ENCODE data around the gene OR4E2. TPM values are rescaled to one million over a fixed set of nuclear protein-coding genes. Genes with fewer than 3 reads are reported as not detected.

OR4E2 gene
- total RNA-seq, 1 experiment from 2014 or later, result not detected

Small RNA genes within 50 kb of the gene (small RNA-seq; reads per million reads assigned to genes)
- not detected for gene AC243972.3

Other genes with a start within 250 kb of the OR4E2 start
- 152 and 158 TPM in 2 replicates for gene CHD8, start 197.7 kb upstream of the OR4E2 start, total RNA-seq (2014; rRNA removed; shearing (Covaris generic); ENCODE audit: low replicate concordance)
- gene RAB2B, start 176.9 kb upstream of the OR4E2 start, total RNA-seq (2014; rRNA removed; shearing (Covaris generic); ENCODE audit: low replicate concordance), result 37.6 and 40.3 TPM in 2 replicates
- gene TOX4, start 176.6 kb upstream of the OR4E2 start, total RNA-seq (2014; rRNA removed; shearing (Covaris generic); ENCODE audit: low replicate concordance), result 32.3 and 56.7 TPM in 2 replicates
- gene METTL3, start 142.5 kb upstream of the OR4E2 start, total RNA-seq (2014; rRNA removed; shearing (Covaris generic); ENCODE audit: low replicate concordance), result 83.1 and 105 TPM in 2 replicates
- gene SALL2, start 127.5 kb upstream of the OR4E2 start, total RNA-seq (2014; rRNA removed; shearing (Covaris generic); ENCODE audit: low replicate concordance), result not detected in 2 replicates
- not detected in 2 replicates for gene OR10G3, start 73.8 kb upstream of the OR4E2 start, total RNA-seq (2014; rRNA removed; shearing (Covaris generic); ENCODE audit: low replicate concordance)
- gene OR10G2, start 18.9 kb upstream of the OR4E2 start, total RNA-seq (2014; rRNA removed; shearing (Covaris generic); ENCODE audit: low replicate concordance), result not detected in 2 replicates
- gene OR4E1, start 20.0 kb downstream of the OR4E2 start, total RNA-seq (2014; rRNA removed; shearing (Covaris generic); ENCODE audit: low replicate concordance), result not detected in 2 replicates